ENCODE results near the gene SCYL1. TPM values are rescaled to one million over a fixed set of nuclear protein-coding genes. Genes with fewer than 3 reads are reported as not detected.

Gene SCYL1
- total RNA-seq, 1 donor from 2014 or later = 75.7 TPM

- H3K9me3 Mint-ChIP-seq = no peaks in the 10 kb centered on the region
- intact Hi-C loops (cut with micrococcal nuclease) = loop anchor here (1.0 to 5.0 kb wide), 8 partner anchors 15 to 546 kb away; partner anchors contain the start of genes CFL1, PCNX3, SNX15 and SYVN1
- ATAC-seq (ENCODE audit: low read depth) (no peak), DNase-seq (no peak)
- CTCF ChIA-PET = interaction anchor here (0.9 to 5.1 kb wide), 5 partner anchors 15 to 42 kb away, joined by 3 to 67 read pairs (median 5); partner anchors contain the start of genes KCNK7 and PCNX3
- POLR2A ChIA-PET = interaction anchor here (0.8 to 5.7 kb wide), 7 partner anchors 15 to 90 kb away, joined by 4 to 112 read pairs (median 22); partner anchors contain the start of genes MAP3K11, PCNX3, RELA and SIPA1
- peak overlapping the region; percentile 83 for H3K4me3 Mint-ChIP-seq
- peaks cover 77% of the 10 kb centered on the region for H3K4me1 Mint-ChIP-seq
- peak overlapping the region; percentile 90 for H3K27ac Mint-ChIP-seq
- no peaks in the 10 kb centered on the region for H3K27me3 Mint-ChIP-seq
- peaks cover 23% of the 10 kb centered on the region for H3K36me3 Mint-ChIP-seq (ENCODE audit: low read depth)
- TF ChIP-seq, protein P1, sequence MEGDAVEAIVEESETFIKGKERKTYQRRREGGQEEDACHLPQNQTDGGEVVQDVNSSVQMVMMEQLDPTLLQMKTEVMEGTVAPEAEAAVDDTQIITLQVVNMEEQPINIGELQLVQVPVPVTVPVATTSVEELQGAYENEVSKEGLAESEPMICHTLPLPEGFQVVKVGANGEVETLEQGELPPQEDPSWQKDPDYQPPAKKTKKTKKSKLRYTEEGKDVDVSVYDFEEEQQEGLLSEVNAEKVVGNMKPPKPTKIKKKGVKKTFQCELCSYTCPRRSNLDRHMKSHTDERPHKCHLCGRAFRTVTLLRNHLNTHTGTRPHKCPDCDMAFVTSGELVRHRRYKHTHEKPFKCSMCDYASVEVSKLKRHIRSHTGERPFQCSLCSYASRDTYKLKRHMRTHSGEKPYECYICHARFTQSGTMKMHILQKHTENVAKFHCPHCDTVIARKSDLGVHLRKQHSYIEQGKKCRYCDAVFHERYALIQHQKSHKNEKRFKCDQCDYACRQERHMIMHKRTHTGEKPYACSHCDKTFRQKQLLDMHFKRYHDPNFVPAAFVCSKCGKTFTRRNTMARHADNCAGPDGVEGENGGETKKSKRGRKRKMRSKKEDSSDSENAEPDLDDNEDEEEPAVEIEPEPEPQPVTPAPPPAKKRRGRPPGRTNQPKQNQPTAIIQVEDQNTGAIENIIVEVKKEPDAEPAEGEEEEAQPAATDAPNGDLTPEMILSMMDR (IDR thresholded peaks at IDR 0.05) = no peak
These were observed 48.7 kb downstream of the SCYL1 start for GRCh38 chr11:65573391-65574079.

DNA sequence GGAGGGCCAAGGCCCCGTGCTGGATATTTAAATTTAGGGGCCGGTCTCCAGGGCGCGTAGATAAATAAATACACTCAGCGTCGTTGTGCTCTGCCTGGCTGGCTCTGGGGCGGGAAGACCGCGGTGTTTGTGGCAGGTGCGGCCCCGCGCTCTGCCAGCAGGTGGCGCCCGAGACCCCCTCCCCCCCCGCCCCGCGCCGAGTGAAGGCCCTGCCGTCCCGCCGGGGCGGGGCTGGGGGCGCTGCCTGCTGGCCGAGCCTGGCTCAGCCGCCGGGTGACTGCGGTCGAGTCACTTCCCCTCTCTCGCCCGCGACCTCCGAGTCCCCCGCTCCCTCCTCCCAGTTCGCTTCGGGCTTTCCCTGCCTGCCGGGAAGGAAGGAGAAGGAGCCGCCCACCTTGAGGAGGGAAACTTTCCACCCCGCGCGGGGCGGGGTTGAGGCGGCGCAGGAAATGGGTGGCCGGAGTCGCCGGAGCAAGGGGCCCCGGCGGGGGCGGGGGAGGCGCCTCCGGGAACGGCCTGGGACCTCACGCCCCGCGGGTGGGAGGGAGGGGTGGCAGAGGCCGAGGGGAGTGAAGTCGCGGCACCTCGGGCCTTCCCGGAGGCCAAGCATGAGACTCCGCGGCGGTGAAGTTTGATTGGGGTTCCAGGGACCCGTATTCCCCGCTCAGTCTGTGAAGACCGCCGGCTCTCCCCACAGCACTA is 49.4 kb downstream of the SCYL1 start:
- peak overlapping the region; percentile 91 for H3K4me3 Mint-ChIP-seq
- H3K9me3 Mint-ChIP-seq = no peaks in the 10 kb centered on the region
- ChIA-PET CTCF (interaction anchor here (0.9 to 5.1 kb wide), 5 partner anchors 12 to 34 kb away, joined by 3 to 67 read pairs (median 5); partner anchors contain the start of gene KCNK7), POLR2A (interaction anchor here (1.5 to 5.7 kb wide), 9 partner anchors 15 to 76 kb away, joined by 4 to 239 read pairs (median 30); partner anchors contain the start of genes KCNK7, MALAT1, MAP3K11 and PCNX3)
- H3K27ac Mint-ChIP-seq = peak overlapping the region; percentile 93
- intact Hi-C loops (cut with micrococcal nuclease) = loop anchor here (1.0 to 5.0 kb wide), 8 partner anchors 14 to 547 kb away; partner anchors contain the start of genes CFL1, PCNX3, SNX15 and SYVN1
- TF ChIP-seq, protein P1 (IDR thresholded peaks at IDR 0.05) = peak; percentile 84
- H3K4me1 Mint-ChIP-seq = peaks cover 75% of the 10 kb centered on the region
- ATAC-seq (ENCODE audit: low read depth) (peak; percentile 26), DNase-seq (peak; percentile 87)
- peaks cover 25% of the 10 kb centered on the region for H3K36me3 Mint-ChIP-seq (ENCODE audit: low read depth)
- no peaks in the 10 kb centered on the region for H3K27me3 Mint-ChIP-seq

DNA sequence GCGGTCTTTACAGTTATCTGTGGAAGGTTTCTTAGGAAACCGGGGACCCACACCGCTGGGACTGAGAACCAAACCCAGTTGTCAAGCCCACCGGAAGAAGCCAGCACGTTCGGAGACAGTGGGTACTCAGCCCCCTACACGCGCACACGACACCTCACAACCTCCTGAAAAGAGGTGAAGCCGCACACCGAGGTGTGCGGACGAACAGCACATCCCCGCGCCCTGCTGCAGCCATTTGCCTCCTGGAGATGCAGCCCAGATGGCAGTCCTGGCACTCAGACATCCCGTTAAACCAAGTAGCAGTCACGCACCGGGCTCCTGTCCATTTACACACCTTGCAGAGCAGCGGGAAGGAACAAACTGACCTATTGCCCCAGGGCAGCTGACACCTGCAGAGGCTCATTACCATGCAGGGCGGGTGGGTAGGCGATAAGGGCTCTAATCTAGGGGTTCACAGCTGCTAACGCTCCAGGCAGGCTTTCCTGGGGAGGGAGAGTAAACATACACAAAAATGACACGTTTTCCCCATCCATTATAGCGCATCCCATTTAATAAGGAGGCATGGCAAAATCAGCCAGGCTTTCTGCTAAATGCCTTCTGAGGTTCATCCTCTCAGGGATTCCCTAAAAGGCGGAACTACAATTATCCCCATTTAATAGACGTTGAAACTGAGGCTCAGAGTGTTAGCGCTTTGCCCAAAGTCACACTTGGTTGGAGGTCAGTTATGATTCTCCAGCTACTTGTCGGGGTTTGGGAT is 50.1 kb downstream of the SCYL1 start:
- POLR2A ChIA-PET = interaction anchor here (0.6 to 4.4 kb wide), 12 partner anchors 15 to 443 kb away, joined by 3 to 239 read pairs (median 8); partner anchors contain the start of genes KCNK7, MALAT1, MAP3K11 and PCNX3
- Mint-ChIP-seq H3K36me3 (ENCODE audit: low read depth) (peaks cover 31% of the 10 kb centered on the region), H3K4me3 (peak overlapping the region; percentile 91), H3K4me1 (peaks cover 70% of the 10 kb centered on the region), H3K9me3 (no peaks in the 10 kb centered on the region), H3K27ac (peak overlapping the region; percentile 93), H3K27me3 (no peaks in the 10 kb centered on the region)
- DNase-seq (peak; percentile 47), ATAC-seq (ENCODE audit: low read depth) (no peak)
- TF ChIP-seq, protein P1 (IDR thresholded peaks at IDR 0.05) = no peak
- intact Hi-C loops (cut with micrococcal nuclease) = loop anchor here (1.0 to 5.0 kb wide), 8 partner anchors 13 to 548 kb away; partner anchors contain the start of genes CFL1, PCNX3, SNX15 and SYVN1
- CTCF ChIA-PET = interaction anchor here (0.7 to 3.6 kb wide), 6 partner anchors 12 to 40 kb away, joined by 3 to 45 read pairs (median 4); no protein-coding TSS in a partner anchor

DNA sequence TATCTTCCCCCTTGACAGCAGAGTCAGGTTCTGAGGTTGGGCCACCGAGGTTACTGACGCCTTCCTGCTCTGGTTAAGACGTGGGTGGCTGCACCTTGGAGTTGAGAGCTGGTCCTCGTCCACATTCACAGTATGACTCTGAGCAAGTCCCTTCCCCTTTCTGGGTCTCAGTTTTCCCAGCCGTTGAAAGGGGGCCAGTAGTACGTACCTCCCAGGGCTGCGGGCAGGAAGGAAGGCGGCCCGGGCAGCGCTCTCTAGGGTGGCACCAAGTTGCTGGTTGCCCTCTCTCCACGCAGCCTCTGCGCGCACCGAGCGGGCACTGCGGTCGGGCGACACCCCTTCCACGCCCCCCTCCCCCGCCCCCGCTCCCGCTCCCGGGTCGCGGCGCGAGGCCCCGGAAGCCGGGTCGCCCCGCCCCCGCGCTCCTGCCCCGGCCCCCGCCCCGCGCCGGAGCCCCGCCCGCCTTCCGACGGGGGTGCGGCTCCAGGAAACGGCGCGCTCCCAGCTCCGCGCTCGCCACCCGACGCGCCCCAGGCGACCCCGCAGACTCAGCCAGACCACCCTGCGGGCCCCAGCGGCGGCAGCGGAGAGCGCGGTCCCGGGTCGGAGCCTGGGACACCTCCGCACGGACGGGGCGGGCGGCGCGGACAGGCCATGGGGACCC is 50.8 kb downstream of the SCYL1 start, which contains the start of gene EHBP1L1:
Gene EHBP1L1 (plus strand): TSS at position 486 of the 664 bp plus-strand sequence. CDS start 250 bp downstream, outside the sequence.
- ATAC-seq (ENCODE audit: low read depth) (peak; percentile 22), DNase-seq (peak; percentile 76)
- TF ChIP-seq, protein P1 (IDR thresholded peaks at IDR 0.05) = no peak
- Mint-ChIP-seq H3K9me3 (no peaks in the 10 kb centered on the region), H3K27me3 (no peaks in the 10 kb centered on the region), H3K27ac (peak within 1 kb of the TSS; percentile 93), H3K4me1 (peaks cover 64% of the 10 kb centered on the region), H3K36me3 (ENCODE audit: low read depth) (peaks cover 32% of the 10 kb centered on the region), H3K4me3 (peak within 1 kb of the TSS; percentile 91)
- POLR2A ChIA-PET = interaction anchor here (0.5 to 4.4 kb wide), 19 partner anchors 15 to 804 kb away, joined by 3 to 239 read pairs (median 4); partner anchors contain the start of genes KCNK7, MALAT1, MAP3K11 and PCNX3
- CTCF ChIA-PET = interaction anchor here (0.7 to 3.6 kb wide), 7 partner anchors 11 to 39 kb away, joined by 3 to 45 read pairs (median 4); no protein-coding TSS in a partner anchor
- intact Hi-C loops (cut with micrococcal nuclease) = loop anchor here (2.0 kb wide), 1 partner anchor 135 kb away; no protein-coding TSS in a partner anchor

Measured in activated B cell treated with CpG ODN at 0.5 μM for 24 hours (primary cell).